Measurements from ENCODE around the gene PTPRG.

PTPRG gene

DNA sequence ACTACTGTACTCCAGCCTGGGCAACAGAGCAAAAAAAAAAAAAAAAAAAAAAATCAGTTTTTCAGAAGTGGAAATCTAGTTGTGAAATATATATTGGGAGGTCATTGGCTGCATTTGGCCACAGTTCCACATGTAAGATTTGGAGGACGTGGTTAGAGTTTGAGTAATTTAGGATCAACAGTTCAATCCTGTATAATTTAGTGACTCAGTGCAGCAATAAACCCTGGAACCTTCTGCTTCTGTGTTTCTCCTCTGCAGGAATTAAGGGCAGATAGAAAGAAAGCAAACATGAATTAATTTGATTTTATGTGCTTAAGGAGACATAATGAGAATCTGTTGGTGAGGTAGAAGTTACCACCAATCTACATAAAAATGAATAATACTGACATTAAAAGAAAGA lies 347.0 kb downstream of the PTPRG start:
- DNase-seq = no peak

DNA sequence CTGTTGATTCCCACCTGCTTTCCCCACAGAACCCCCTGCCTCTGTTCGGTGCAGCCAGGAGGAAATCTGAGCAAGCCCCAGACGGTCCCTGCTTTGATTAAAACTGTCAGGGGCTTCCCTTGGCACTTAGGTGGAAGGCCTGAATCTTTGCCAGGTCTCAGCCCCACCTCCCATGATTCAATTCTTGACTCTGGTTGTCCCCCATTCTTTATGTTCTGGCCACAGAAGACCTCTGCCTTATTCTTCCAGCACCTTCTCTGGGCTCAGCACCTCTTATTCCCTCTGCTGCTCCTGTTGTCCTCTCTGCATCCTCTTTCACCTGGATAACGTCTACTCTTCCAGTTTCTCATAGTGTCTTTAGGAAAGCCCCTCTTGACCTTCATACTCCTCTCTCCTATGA lies 349.4 kb downstream of the PTPRG start:
- no peak for DNase-seq

- DNase-seq = peak; percentile 8
These were observed 350.8 kb downstream of the PTPRG start for GRCh38 chr3:61912158-61912557.

GRCh38 chr3:61913701-61914100 lies 352.3 kb downstream of the PTPRG start:
- no peak for DNase-seq

DNA sequence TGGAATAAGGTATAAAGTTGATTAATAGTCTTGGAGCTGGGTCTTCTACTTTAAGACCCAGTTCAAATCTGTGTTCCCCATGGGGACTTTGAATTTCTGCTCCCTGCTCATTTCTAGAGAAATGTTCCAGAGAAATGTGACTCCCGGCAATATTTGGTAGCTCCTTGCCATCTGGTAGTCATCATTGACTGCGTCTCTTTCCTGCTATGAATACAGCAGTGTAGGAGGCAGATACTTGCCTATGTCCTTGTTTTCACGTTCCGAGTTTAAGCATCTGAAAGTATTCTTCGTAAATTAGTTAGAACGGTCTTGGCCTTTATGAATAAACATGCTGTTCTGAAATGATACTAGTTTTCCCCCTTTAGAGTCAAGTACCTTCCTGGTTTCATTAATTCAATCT lies 352.9 kb downstream of the PTPRG start:
- no peak for DNase-seq

DNA sequence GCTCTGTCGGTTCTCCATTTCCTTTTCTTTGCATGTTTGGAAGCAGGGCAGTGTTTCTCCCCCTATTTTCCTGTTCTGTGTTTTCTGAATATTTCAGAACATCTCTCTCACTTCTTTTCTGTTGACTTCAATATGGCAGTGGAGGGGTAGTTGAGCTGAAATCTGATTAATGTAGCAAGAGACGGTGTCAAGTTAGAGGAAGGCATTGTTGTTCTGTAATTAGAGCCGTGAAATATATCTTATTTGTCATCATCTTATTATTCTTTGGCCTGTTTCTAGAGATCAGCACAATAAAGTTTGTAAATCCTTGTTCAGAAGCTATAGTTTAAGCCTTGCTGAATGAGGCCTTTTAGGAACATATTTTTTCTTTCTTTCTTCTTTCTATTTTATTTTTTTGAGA lies 353.9 kb downstream of the PTPRG start:
- DNase-seq = no peak

- no peak for DNase-seq
These were observed 358.0 kb downstream of the PTPRG start for GRCh38 chr3:61919371-61919770.

GRCh38 chr3:61922118-61922517 lies 360.7 kb downstream of the PTPRG start:
- no peak for DNase-seq

DNA sequence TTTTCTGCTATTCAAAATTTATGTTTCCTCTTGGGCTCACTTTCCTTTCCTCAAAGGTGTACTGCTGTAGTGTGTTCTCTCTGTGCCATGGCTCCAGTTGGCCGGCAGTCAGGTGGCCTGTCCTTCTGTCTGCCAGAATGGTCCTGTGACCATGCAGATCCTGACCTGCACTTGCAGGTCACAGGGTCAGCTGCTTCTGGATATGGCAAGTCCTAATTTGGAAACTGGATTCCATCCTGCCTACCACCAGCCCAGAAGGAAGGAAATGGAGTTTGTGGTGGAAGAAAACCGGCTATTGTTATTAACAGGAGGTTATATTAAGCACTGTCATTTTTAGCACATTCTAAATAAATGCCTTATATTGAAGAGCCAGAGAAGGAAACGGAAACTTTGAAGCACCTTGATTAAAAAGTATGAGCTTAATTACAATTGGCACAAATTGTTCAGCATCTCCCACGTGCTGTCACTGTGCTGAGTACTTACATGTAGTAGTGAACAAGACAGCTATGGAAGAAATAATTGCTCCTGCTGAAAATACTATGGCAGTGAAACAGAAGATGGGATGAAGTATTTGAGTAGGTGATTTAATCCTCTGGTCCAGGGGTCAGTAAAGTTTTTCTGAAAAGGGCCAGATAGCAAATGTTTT lies 362.8 kb downstream of the PTPRG start:
- DNase-seq = no peak

- DNase-seq = no peak
These were observed 363.6 kb downstream of the PTPRG start for GRCh38 chr3:61924991-61925390.

- DNase-seq = no peak
These were observed 364.4 kb downstream of the PTPRG start for GRCh38 chr3:61925721-61926120.

- no peak for DNase-seq
These were observed 365.6 kb downstream of the PTPRG start for GRCh38 chr3:61926923-61927322.

DNA sequence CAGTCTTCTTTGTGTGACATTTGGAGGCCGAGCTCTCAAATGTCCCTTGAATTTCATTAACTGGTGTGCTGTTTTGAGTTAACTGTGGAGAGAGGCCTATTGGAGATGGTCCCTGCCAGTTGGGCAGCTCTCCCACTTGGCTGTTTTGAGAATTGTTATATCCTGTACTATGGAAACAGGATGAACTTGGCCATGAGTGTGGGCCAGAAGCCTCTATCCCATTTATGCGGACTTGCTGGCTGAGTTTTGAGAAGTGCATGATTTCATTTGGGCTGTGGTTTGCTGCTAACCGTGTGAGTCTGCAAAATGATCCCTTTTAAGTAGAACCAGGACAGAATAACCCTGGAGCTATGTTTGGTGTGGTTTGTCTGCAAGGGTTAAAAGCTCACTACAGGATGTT lies 366.0 kb downstream of the PTPRG start:
- DNase-seq = no peak

DNA sequence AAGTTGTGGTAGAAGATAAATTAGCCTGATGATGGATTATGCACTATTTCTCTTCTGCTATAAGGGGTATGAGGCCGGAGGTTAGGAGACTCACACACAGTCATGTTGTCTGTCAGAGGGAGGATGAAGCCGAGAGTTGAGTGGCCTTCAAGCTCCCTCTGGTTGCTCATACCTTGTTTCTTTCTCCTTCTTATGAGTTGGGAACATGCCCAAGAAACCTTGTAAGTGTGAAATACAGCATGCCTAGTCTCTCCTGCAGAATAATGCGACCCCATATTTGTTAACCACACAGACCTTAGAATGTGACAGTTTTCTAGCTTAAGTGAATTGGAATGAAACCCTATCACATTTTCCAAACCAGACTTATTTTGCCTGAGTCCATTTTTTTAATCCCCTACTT lies 366.7 kb downstream of the PTPRG start:
- DNase-seq = no peak

DNA sequence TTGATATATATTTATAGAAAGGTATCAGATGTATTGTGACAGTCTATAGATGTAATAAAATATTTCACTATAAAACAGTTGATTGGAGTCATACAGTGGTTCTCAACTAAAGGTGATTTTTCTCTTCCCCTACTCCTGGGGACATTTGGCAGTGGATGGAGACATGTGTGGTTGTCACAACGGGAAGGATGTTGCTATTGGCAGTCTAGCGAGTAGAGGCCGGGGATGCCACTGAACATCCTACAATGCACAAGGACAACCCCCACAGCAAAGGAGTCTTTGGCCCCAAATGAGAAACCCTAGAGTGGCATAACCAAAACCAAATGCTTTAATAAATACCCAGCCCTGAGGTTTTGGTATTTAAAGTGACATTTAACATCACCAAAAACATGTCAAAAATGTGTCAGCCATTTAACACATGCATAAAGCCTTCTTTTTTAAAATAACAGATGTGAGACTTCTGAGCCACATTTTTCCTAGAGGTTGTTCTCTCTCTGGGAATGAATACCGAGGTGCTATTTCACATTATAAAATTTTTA lies 367.5 kb downstream of the PTPRG start:
- no peak for DNase-seq

DNA sequence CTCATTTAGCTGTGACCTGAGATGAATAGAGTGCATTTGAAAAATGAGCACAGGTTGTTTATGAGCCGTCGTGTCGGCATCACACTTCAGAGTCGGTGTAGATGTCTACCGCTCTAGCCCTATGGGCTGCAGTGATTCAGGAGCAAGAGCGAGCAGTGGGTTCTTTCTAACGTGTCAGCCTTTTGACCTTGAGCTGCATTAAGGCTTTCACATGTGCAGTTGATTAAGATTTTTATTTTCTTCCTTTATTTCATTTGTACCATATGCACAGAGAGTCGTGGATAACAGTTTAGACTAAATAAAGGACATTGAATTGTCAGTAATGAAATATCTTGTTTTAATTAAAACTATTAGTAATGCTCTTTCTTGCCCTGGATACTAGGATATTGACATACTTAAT lies 368.2 kb downstream of the PTPRG start:
- DNase-seq = no peak

DNA sequence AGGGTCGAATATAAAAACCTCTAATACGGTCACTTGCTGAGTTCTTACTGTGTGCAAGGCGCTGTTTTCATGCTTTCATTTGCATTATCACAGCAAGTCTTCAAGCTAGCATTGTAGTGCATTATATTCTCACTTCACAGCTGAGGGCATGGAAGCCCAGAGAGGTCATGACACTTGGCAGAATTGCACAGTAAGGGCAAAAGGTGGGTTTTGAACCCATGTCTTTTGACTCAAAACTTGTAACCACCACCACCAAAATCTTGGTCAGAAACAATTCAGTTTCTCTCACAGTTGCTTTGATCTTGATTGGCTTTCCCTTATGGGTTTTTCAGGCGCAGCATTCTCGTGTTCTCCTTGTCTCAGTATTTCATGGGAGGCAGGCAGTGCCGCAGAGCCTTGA lies 371.1 kb downstream of the PTPRG start:
- DNase-seq = no peak

DNA sequence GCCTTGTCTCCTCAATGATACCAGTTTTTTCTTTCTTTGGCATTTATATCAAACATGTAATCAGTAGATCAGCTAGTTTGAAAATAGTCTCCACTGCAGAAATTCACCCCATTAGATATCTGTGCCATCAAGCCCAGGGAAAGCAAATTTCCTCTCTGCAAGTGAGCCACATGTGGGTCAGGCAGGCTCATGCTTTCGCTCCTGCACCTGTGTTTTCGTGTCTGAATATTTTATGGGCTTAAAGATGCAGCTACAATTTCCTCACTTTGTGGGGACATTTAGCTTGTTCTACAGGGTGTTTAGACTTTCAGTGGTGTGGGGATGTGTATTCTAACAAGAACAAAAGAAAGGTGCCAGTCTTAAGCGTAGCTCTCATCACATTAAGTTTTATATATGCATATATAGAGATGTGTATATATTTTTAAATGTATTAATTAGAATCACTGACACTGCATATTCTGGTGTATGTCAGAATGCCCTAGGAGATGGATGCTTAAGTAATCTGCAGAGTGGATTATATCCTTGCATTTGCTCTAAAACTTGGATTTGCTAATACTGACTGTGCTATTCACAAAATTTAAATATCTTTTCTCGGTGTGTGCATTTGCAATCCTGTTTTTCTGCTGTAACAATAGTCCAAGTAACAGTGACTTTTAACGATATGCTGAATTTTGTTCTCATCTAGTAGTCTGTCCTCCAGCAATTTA lies 372.6 kb downstream of the PTPRG start:
- no peak for DNase-seq

- no peak for DNase-seq
These were observed 373.1 kb downstream of the PTPRG start for GRCh38 chr3:61934505-61934871.

DNA sequence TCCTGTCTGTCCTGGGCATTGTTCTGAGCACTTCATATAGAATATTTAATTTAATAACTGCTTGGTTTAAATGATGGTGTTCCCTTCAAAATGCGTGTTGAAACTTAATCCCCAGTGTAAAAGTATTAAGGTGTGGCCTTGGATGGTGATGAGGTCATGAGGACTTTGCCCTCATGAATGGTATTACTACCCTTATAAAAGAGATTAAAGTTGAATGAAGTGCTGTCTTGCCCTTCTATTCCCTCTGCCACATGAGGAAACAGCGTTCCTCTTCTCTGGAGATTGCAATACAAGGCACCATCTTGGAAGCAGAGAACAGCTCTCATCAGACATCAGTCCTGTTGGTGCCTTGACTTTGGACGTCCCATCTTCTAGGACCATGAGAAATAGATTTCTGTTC lies 374.4 kb downstream of the PTPRG start:
- no peak for DNase-seq

- DNase-seq = no peak
These were observed 375.1 kb downstream of the PTPRG start for GRCh38 chr3:61936344-61936937.

DNA sequence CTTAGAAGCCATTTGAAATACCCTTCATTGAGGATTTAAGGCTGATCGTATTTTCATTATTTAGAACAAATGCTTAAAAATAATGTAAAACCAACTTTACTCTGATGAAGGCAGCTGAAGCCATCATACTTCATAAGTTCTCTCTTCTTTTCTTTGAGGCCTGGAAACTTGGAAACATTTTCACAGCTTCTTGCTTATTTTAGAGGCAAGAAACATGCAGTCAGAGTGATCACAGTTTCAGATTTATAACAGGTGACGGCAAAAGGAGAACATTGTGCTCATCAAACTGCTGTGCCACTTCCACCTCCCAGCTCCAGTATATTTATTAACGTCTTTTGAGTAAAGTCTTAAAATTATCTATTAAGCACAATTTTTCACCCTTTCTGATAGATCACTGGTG lies 376.1 kb downstream of the PTPRG start:
- DNase-seq = no peak

- DNase-seq = no peak
These were observed 377.6 kb downstream of the PTPRG start for GRCh38 chr3:61938878-61939549.

GRCh38 chr3:61940236-61940635 lies 378.9 kb downstream of the PTPRG start:
- no peak for DNase-seq
